ENCODE results near the gene ABCG5.

Gene ABCG5

DNA sequence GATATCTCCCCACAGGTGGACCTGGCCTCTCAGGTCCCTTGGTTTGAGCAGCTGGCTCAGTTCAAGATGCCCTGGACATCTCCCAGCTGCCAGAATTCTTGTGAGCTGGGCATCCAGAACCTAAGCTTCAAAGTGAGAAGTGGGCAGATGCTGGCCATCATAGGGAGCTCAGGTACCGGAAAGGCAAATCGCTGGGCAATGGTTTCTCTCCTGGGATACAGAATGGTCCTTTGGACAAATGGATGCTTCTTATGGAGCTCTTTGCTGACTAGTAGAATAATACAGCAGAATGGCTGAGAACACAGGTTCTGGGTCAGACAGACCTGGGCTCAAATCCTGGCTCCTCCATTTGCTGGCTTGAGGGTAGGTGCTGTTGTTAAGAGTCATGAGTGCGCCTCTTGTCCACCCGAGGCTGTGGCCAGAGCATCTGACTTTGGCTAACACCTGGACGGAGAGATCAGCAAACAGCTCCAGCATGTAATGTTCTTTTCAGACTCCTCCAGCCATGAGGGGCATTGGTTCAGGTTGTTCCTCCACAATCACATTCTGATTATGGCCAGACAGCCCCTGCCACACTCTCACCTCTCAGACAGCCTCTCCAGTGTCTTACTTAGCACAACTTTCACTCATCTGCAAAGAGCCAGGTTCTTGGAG, 7.6 kb upstream of the ABCG5 start:
- H3K4me3 ChIP-seq (ENCODE audit: low read depth, low read length) = no peak overlapping the region
- no peak for DNase-seq (ENCODE audit: low read depth)
- TF ChIP-seq, protein P1, sequence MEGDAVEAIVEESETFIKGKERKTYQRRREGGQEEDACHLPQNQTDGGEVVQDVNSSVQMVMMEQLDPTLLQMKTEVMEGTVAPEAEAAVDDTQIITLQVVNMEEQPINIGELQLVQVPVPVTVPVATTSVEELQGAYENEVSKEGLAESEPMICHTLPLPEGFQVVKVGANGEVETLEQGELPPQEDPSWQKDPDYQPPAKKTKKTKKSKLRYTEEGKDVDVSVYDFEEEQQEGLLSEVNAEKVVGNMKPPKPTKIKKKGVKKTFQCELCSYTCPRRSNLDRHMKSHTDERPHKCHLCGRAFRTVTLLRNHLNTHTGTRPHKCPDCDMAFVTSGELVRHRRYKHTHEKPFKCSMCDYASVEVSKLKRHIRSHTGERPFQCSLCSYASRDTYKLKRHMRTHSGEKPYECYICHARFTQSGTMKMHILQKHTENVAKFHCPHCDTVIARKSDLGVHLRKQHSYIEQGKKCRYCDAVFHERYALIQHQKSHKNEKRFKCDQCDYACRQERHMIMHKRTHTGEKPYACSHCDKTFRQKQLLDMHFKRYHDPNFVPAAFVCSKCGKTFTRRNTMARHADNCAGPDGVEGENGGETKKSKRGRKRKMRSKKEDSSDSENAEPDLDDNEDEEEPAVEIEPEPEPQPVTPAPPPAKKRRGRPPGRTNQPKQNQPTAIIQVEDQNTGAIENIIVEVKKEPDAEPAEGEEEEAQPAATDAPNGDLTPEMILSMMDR (IDR thresholded peaks at IDR 0.05; ENCODE audit: insufficient read depth, low read depth, low read length, missing control alignments) = no peak

DNA sequence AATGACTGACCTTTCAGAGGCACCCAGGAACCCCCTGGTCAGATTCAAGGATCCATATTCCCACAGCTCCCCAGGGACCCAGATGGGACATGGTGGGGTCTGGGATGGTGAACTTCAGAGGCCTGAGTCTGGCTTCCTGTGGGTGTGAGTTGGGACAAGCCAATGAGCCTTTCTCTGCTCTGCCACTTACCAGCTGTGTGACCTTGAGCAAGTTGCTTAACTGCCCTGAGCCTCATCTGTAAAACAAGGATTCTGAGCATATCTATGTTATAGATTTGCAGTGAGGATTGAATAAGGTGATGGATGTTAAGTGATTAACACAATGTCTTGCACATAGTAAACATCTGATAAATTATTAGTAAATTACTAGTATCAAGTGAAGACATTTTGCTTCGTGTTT, 6.5 kb upstream of the ABCG5 start:
- no peak for DNase-seq (ENCODE audit: low read depth)
- H3K4me3 ChIP-seq (ENCODE audit: low read depth, low read length) = no peak overlapping the region
- TF ChIP-seq, protein P1 (IDR thresholded peaks at IDR 0.05; ENCODE audit: insufficient read depth, low read depth, low read length, missing control alignments) = no peak

DNA sequence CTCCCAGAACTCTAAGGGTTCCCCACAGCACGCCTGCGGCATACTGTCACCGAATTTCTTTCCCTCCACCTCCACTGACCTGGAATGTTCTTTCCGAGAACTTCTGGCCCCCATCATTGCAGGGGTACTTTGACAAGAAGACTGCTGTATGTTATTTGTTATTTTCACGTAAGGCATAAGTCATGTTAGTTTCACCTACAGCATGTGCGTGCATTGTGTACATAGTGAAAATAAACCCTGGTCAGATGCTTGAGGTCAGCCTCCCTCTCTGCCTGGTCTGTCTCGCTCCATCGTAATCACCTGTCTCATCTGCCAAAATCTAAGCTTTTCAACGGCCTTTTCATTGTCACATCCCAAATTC, 4.2 kb upstream of the ABCG5 start:
- no peak overlapping the region for H3K4me3 ChIP-seq (ENCODE audit: low read depth, low read length)
- no peak for DNase-seq (ENCODE audit: low read depth)
- TF ChIP-seq, protein P1 (IDR thresholded peaks at IDR 0.05; ENCODE audit: insufficient read depth, low read depth, low read length, missing control alignments) = no peak

DNA sequence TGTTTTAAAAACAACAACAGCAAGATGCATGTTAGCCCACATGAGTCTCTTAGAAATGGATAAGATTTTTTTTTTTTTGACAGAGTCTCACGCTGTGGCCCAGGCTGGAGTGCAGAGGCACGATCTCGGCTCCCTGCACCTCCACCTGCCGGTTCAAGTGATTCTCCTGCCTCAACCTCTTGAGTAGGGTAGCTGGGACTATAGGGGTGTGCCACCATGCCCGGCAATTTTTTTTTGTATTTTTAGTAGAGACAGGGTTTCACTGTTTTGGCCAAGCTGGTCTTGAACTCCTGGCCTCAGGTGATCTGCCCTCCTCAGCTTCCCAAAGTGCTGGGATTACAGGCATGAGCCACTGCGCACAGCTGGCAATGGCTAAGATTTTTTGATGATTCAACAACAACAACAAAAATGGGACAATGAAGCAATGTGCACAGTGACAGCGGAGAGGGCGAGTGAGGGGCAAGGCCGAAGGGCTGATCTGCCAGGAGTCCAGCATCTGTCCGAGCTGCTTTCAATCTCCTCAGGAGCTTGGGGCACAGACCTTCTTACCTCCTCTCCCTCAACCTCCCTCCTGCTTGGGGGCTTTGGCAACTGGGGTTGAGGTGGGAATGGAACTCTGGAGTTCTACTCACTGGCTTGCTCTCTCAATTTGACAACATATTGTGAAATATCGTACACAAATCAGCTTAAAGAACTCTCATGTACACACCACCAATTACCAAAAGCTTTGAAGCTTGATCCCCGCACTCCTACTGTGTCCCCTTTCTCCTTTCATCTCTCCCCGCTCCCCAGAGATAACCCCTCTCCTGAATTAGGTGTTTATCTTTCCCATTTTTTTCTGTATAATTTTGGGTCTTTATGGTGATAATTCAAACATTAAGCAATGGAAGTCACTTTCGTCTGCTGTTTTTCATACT, 3.6 kb upstream of the ABCG5 start:
- TF ChIP-seq, protein P1 (IDR thresholded peaks at IDR 0.05; ENCODE audit: insufficient read depth, low read depth, low read length, missing control alignments) = no peak
- no peak for DNase-seq (ENCODE audit: low read depth)

DNA sequence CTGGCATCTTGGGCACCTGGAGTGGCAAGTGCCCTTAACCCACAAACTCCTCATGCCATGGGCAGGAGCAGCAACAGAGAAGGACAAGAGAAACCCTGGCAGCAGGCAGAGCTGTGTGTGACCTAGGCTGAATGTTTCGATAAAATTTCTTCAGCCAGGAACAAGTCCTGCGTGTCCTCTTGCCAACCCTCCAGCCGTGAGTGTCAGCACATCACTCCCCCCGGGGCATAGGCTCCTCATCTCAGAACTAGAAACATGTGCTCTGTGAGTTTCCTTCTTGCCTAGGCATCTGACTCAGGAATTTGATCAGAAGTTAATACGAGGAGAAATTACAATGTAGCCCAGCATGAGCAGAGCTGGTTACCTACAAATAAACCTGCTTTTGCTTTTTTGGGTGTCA, 2.3 kb upstream of the ABCG5 start:
- TF ChIP-seq, protein P1 (IDR thresholded peaks at IDR 0.05; ENCODE audit: insufficient read depth, low read depth, low read length, missing control alignments) = no peak
- DNase-seq (ENCODE audit: low read depth) = no peak
- H3K4me3 ChIP-seq (ENCODE audit: low read depth, low read length) = no peak overlapping the region

More for the DNA sequence above, 3.6 kb upstream of the ABCG5 start:
- H3K4me3 ChIP-seq (ENCODE audit: low read depth, low read length) = no peak overlapping the region

DNA sequence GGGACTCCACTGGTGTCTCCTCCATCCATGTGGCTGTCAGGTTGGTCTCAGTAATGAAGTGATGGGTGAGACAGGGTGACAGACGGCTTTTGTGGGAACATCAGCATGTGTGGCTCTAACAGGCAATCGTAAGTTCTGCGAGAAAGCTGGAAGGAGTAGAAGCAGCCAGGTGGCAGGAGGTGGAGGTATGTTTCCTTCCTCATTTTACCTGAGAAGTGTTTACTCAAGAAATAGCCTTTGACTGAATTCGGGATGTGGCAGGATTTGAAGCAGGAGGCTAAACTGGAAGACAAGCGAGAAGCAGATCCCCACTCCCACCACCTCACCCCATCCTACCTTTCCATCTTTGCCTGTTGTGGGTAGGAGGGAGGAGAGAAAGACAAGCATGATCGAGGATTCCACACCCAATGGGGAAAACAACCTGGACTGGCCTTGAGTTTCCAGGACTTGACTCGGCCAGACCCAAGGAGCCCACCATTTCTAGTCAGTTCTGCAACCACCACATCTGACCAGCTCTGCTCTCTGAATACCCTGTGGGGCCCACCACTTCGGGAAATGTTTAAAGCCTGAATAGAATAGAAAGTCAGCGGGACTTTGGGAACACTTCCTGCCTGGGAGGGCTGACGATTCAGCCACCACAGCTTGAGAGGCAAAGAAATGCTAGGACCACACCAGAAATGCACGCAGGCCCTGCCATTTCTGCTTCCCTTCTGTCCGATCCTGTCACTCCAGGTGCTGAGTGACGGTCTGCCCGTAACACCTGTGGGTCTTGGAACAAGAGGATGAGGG, 1.3 kb upstream of the ABCG5 start:
- DNase-seq (ENCODE audit: low read depth) = no peak
- TF ChIP-seq, protein P1 (IDR thresholded peaks at IDR 0.05; ENCODE audit: insufficient read depth, low read depth, low read length, missing control alignments) = no peak
- H3K4me3 ChIP-seq (ENCODE audit: low read depth, low read length) = no peak overlapping the region

Data from GM12865 (cell line).